Osteocyte (in vitro differentiated cells): ENCODE data around the gene EPHB1. TPM values are rescaled to one million over a fixed set of nuclear protein-coding genes. Genes with fewer than 3 reads are reported as not detected.
A peak's percentile ranks its signal among the peaks of the same experiment; 100 is the strongest.

Experiments used
- DNase-seq: peaks from one replicate; pipeline ENCODE4 v3.0.0; 2021; ENCODE audit warnings: mixed read lengths; ENCODE audit not compliant: unreplicated experiment; ENCODE audit errors: extremely low spot score
- H3K27ac Mint-ChIP-seq: one replicate; pipeline ENCODE4 v1.8.0; 2021; ENCODE audit warnings: mild to moderate bottlenecking, mixed read lengths; ENCODE audit not compliant: unreplicated experiment
- H3K27me3 Mint-ChIP-seq: one replicate; pipeline ENCODE4 v1.8.0; 2021; ENCODE audit warnings: mixed read lengths; ENCODE audit not compliant: unreplicated experiment
- H3K36me3 Mint-ChIP-seq: one replicate; pipeline ENCODE4 v1.8.0; 2021; ENCODE audit warnings: mixed read lengths; ENCODE audit not compliant: unreplicated experiment
- H3K4me1 Mint-ChIP-seq: one replicate; pipeline ENCODE4 v1.8.0; 2021; ENCODE audit warnings: mixed read lengths; ENCODE audit not compliant: unreplicated experiment
- H3K4me3 Mint-ChIP-seq: one replicate; pipeline ENCODE4 v1.8.0; 2021; ENCODE audit warnings: mild to moderate bottlenecking, moderate library complexity, mixed read lengths; ENCODE audit not compliant: unreplicated experiment
- H3K9me3 Mint-ChIP-seq: one replicate; pipeline ENCODE4 v1.8.0; 2021; ENCODE audit warnings: mixed read lengths; ENCODE audit not compliant: unreplicated experiment
- CTCF ChIP-seq: fragments of 200-600 bp; sonication (generic); IDR thresholded peaks from 2 replicates; pipeline ENCODE4 v1.5.0; 2021; ENCODE audit warnings: antibody characterized with exemption, mild to moderate bottlenecking, moderate library complexity
- total RNA-seq: library from RNA; stranded (reverse); gene quantifications from 2 replicates; pipeline ENCODE4 v1.2.1, GENCODE V29; 2021

Gene EPHB1
- total RNA-seq, 1 donor from 2014 or later = 0.75 TPM

- DNase-seq = peak; percentile 3
Measured at GRCh38 chr3:135216659-135217058, 421.6 kb downstream of the EPHB1 start.

GRCh38 chr3:135217730-135218129, 422.7 kb downstream of the EPHB1 start:
- Mint-ChIP-seq H3K4me3 (no peak overlapping the region), H3K27ac (no peak overlapping the region), H3K27me3 (no peaks in the 10 kb centered on the region), H3K36me3 (no peaks in the 10 kb centered on the region), H3K9me3 (no peaks in the 10 kb centered on the region), H3K4me1 (no peaks in the 10 kb centered on the region)
- DNase-seq = peak; percentile 15
- TF ChIP-seq CTCF = no peak

More at GRCh38 chr3:135216659-135217058, 421.6 kb downstream of the EPHB1 start:
- H3K4me1 Mint-ChIP-seq = no peaks in the 10 kb centered on the region
- no peak for TF ChIP-seq CTCF
- no peaks in the 10 kb centered on the region for H3K9me3 Mint-ChIP-seq
- H3K27me3 Mint-ChIP-seq = no peaks in the 10 kb centered on the region
- no peak overlapping the region for H3K27ac Mint-ChIP-seq
- H3K4me3 Mint-ChIP-seq = no peak overlapping the region
- H3K36me3 Mint-ChIP-seq = no peaks in the 10 kb centered on the region

- no peak overlapping the region for H3K4me3 Mint-ChIP-seq
- TF ChIP-seq CTCF = no peak
- H3K27ac Mint-ChIP-seq = no peak overlapping the region
- no peaks in the 10 kb centered on the region for H3K36me3 Mint-ChIP-seq
- H3K27me3 Mint-ChIP-seq = no peaks in the 10 kb centered on the region
- H3K9me3 Mint-ChIP-seq = no peaks in the 10 kb centered on the region
- DNase-seq = peak; percentile 68
- H3K4me1 Mint-ChIP-seq = no peaks in the 10 kb centered on the region
Measured at GRCh38 chr3:135218304-135218703, 423.2 kb downstream of the EPHB1 start.

DNA sequence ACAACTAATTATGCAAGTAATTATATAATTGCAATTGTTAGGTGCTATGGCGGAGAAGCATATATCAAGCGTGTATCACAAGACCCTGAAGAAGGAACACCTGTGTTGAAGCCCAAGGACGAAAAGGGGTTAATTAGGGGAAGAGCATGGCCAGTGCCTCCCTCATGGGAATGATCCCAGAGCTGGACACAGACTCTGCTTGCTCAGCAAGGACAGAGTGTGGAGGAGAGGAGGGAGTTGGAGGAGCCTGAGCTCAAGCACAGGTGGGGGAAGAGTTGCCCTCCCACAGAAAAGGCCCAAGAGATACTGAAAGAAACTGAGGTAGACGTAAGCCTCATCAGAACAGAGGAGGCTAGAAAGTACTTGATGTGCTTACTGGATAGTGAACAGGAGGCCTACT, 423.7 kb downstream of the EPHB1 start:
- no peaks in the 10 kb centered on the region for H3K36me3 Mint-ChIP-seq
- H3K4me1 Mint-ChIP-seq = no peaks in the 10 kb centered on the region
- no peak overlapping the region for H3K4me3 Mint-ChIP-seq
- no peak overlapping the region for H3K27ac Mint-ChIP-seq
- no peak for TF ChIP-seq CTCF
- H3K27me3 Mint-ChIP-seq = no peaks in the 10 kb centered on the region
- peak; percentile 38 for DNase-seq
- H3K9me3 Mint-ChIP-seq = no peaks in the 10 kb centered on the region

GRCh38 chr3:135224815-135225362, 429.8 kb downstream of the EPHB1 start:
- Mint-ChIP-seq H3K27me3 (no peaks in the 10 kb centered on the region), H3K27ac (no peak overlapping the region), H3K4me1 (no peaks in the 10 kb centered on the region), H3K4me3 (no peak overlapping the region), H3K9me3 (no peaks in the 10 kb centered on the region), H3K36me3 (no peaks in the 10 kb centered on the region)
- no peak for TF ChIP-seq CTCF
- no peak for DNase-seq
